OCI-LY1 (cell line): ENCODE data around the gene MINDY3.

ENCODE experiments used
- H2AFZ ChIP-seq: fragments of 200-600 bp; sonication (generic), shearing (Covaris generic); 2 replicates; pipeline ENCODE4 v1.6.0; 2014; ENCODE audit warnings: antibody characterized with exemption, mild to moderate bottlenecking, low read length
- H3F3A ChIP-seq: fragments of 200-600 bp; sonication (generic), shearing (Covaris generic); 2 replicates; pipeline ENCODE4 v1.6.0; 2014; ENCODE audit warnings: mild to moderate bottlenecking, antibody characterized with exemption, low read length, moderate library complexity; ENCODE audit not compliant: insufficient read depth
- H3K27ac ChIP-seq: fragments of 200-600 bp; sonication (generic); 2 replicates; pipeline ENCODE4 v1.5.1; 2014; ENCODE audit warnings: low read length, mixed run types, mild to moderate bottlenecking, low read depth; ENCODE audit not compliant: poor library complexity, severe bottlenecking
- H3K27me3 ChIP-seq: fragments of 200-600 bp; sonication (generic); 2 replicates; pipeline ENCODE4 v1.6.0; 2014; ENCODE audit warnings: antibody characterized with exemption, mild to moderate bottlenecking, low read length, moderate library complexity; ENCODE audit not compliant: insufficient read depth
- H3K36me3 ChIP-seq: fragments of 200-600 bp; sonication (generic); 2 replicates; pipeline ENCODE4 v1.6.1; 2014; ENCODE audit warnings: mild to moderate bottlenecking, antibody characterized with exemption, low read length, moderate library complexity, mixed read lengths; ENCODE audit not compliant: insufficient read depth
- H3K4me1 ChIP-seq: fragments of 200-600 bp; sonication (generic); 2 replicates; pipeline ENCODE4 v1.5.1; 2014; ENCODE audit warnings: mild to moderate bottlenecking, low read length, moderate library complexity; ENCODE audit not compliant: insufficient read depth, severe bottlenecking
- H3K4me2 ChIP-seq: fragments of 200-600 bp; sonication (generic), shearing (Covaris generic); 2 replicates; pipeline ENCODE4 v1.6.1; 2014; ENCODE audit warnings: low read length
- H3K4me3 ChIP-seq: fragments of 200-600 bp; sonication (generic); 2 replicates; pipeline ENCODE4 v1.5.1; 2014; ENCODE audit warnings: low read length, low read depth, mild to moderate bottlenecking, mixed read lengths; ENCODE audit not compliant: poor library complexity, severe bottlenecking
- H3K79me2 ChIP-seq: fragments of 200-600 bp; shearing (Covaris generic); 2 replicates; pipeline ENCODE4 v1.6.1; 2016; ENCODE audit warnings: mixed run types, low read length, mixed read lengths; ENCODE audit not compliant: insufficient read depth
- H3K9ac ChIP-seq: fragments of 200-600 bp; sonication (generic), shearing (Covaris generic); 2 replicates; pipeline ENCODE4 v1.6.1; 2014; ENCODE audit warnings: mild to moderate bottlenecking, low read length, mixed read lengths
- H3K9me2 ChIP-seq: fragments of 200-600 bp; sonication (generic), shearing (Covaris generic); 2 replicates; pipeline ENCODE4 v1.6.1; 2014; ENCODE audit warnings: low read depth, mild to moderate bottlenecking, low read length, mixed read lengths
- H3K9me3 ChIP-seq: fragments of 200-600 bp; shearing (Covaris generic); 2 replicates; pipeline ENCODE4 v1.6.1; 2014; ENCODE audit warnings: low read length, mixed read lengths
- H4K20me1 ChIP-seq: fragments of 200-600 bp; sonication (generic), shearing (Covaris generic); 2 replicates; pipeline ENCODE4 v1.6.0; 2016; ENCODE audit warnings: mild to moderate bottlenecking, low read length; ENCODE audit not compliant: insufficient read depth
- EZH2 ChIP-seq: fragments of 200-600 bp; sonication (generic), shearing (Covaris generic); IDR thresholded peaks from 2 replicates; pipeline ENCODE4 v1.8.0; 2017; ENCODE audit warnings: borderline replicate concordance, mixed run types, mild to moderate bottlenecking, antibody characterized with exemption, low read length, moderate library complexity, mixed read lengths
- TF ChIP-seq, protein P1 (sequence below): fragments of 200-600 bp; sonication (generic), shearing (Covaris generic); IDR thresholded peaks from 2 replicates; pipeline ENCODE4 v1.5.1; 2017; ENCODE audit warnings: mild to moderate bottlenecking, antibody characterized with exemption, low read length, moderate library complexity, mixed read lengths

MINDY3 gene

GRCh38 chr10:15815242-15815885, 44.9 kb downstream of the MINDY3 start:
- Histone ChIP-seq H2AFZ (no peak overlapping the region), H3K36me3 (peaks cover 30% of the 10 kb centered on the region), H3K27ac (no peak overlapping the region), H3K9ac (no peak overlapping the region), H3K9me3 (no peaks in the 10 kb centered on the region), H3K9me2 (no peaks in the 10 kb centered on the region), H3K4me3 (no peak overlapping the region), H3K27me3 (no peaks in the 10 kb centered on the region), H3F3A (no peaks in the 10 kb centered on the region), H3K4me2 (no peak overlapping the region), H3K79me2 (no peaks in the 10 kb centered on the region), H3K4me1 (no peaks in the 10 kb centered on the region), H4K20me1 (no peaks in the 10 kb centered on the region)
- no peak for TF ChIP-seq EZH2
- TF ChIP-seq, protein P1, sequence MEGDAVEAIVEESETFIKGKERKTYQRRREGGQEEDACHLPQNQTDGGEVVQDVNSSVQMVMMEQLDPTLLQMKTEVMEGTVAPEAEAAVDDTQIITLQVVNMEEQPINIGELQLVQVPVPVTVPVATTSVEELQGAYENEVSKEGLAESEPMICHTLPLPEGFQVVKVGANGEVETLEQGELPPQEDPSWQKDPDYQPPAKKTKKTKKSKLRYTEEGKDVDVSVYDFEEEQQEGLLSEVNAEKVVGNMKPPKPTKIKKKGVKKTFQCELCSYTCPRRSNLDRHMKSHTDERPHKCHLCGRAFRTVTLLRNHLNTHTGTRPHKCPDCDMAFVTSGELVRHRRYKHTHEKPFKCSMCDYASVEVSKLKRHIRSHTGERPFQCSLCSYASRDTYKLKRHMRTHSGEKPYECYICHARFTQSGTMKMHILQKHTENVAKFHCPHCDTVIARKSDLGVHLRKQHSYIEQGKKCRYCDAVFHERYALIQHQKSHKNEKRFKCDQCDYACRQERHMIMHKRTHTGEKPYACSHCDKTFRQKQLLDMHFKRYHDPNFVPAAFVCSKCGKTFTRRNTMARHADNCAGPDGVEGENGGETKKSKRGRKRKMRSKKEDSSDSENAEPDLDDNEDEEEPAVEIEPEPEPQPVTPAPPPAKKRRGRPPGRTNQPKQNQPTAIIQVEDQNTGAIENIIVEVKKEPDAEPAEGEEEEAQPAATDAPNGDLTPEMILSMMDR = no peak

DNA sequence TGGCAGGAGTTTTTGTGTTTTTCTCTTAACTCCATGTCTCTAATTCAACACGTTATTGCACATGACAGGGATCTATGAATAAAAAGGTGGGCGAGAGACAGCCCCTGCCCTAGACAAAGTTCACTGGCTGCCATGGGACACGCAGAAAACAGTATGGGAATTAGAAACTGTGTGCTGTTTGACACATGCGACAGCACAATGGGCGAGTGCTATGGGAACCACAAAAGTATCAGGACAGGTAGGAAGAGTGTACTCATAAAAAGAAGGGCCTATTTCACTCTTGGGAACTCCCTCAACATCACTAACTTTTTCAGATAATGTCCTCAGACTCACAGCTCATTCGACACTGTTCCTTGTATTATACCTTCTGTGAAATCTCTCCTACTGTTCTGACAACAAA, 45.7 kb downstream of the MINDY3 start:
- Histone ChIP-seq H3K9me3 (no peaks in the 10 kb centered on the region), H2AFZ (no peak overlapping the region), H3F3A (no peaks in the 10 kb centered on the region), H3K4me3 (no peak overlapping the region), H3K9me2 (no peaks in the 10 kb centered on the region), H3K79me2 (no peaks in the 10 kb centered on the region), H3K27me3 (no peaks in the 10 kb centered on the region), H4K20me1 (no peaks in the 10 kb centered on the region), H3K9ac (no peak overlapping the region), H3K36me3 (peaks cover 22% of the 10 kb centered on the region), H3K4me2 (no peak overlapping the region), H3K27ac (no peak overlapping the region), H3K4me1 (no peaks in the 10 kb centered on the region)
- TF ChIP-seq EZH2 = no peak
- TF ChIP-seq, protein P1 = no peak

DNA sequence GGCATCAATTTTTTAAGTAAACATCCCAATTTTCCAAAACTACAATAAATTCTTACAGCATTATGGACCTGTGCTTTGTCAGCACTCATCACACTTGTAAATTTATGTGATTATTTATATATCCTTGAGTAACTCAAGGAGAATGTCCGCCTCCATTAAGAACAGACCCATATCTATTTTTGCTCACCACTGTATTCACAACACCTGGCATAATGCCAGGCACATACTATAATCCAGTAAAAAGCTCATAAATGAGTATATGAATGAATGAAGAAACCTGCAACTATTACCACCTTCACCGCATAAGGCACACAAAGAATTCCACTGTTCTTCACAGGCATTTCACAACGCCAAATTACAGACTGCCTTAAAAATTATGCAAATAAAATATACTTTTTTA, 46.9 kb downstream of the MINDY3 start:
- peaks cover 16% of the 10 kb centered on the region; the same call in 1 of the 2 replicates for H3K36me3 ChIP-seq

More for the DNA sequence above, 46.9 kb downstream of the MINDY3 start:
- H3K4me3 ChIP-seq = no peak overlapping the region
- H3K27ac ChIP-seq = no peak overlapping the region
- H3K9ac ChIP-seq = no peak overlapping the region
- no peaks in the 10 kb centered on the region for H3K27me3 ChIP-seq
- H3K79me2 ChIP-seq = no peaks in the 10 kb centered on the region
- H3K9me2 ChIP-seq = no peaks in the 10 kb centered on the region
- no peak overlapping the region for H2AFZ ChIP-seq
- no peak for TF ChIP-seq EZH2
- TF ChIP-seq, protein P1 = no peak
- no peaks in the 10 kb centered on the region for H3K9me3 ChIP-seq
- H3K4me2 ChIP-seq = no peak overlapping the region
- no peaks in the 10 kb centered on the region for H4K20me1 ChIP-seq
- no peaks in the 10 kb centered on the region for H3K4me1 ChIP-seq
- no peaks in the 10 kb centered on the region for H3F3A ChIP-seq
